Gastroesophageal sphincter (tissue), 4 donors: ENCODE measurements around the gene RAB11FIP3. TPM values are rescaled to one million over a fixed set of nuclear protein-coding genes. Genes with fewer than 3 reads are reported as not detected.
A peak's percentile ranks its signal among the peaks of the same experiment; 100 is the strongest.

Experiments used
- ATAC-seq: fragments of 150-250 bp; one replicate; pipeline ENCODE4 v1.9.1; 2016; ENCODE audit warnings: mild to moderate bottlenecking, moderate library complexity
- H3K27ac ChIP-seq, 4 donors: fragments of 200-600 bp; sonication (generic) in 3 of 4; 1 replicate in 3 of 4; 2 replicates in 1 of 4; pipeline ENCODE4 v1.5.1; 2016 to 2019
- H3K27me3 ChIP-seq: fragments of 200-600 bp; sonication (generic); one replicate; pipeline ENCODE4 v1.5.1; 2019
- H3K36me3 ChIP-seq, 2 donors: fragments of 200-600 bp; sonication (generic); one replicate each; pipeline ENCODE4 v1.5.1; 2019; ENCODE audit warnings: control low read depth in 1 of 2
- H3K4me1 ChIP-seq, 3 donors: fragments of 200-600 bp; sonication (generic); 1 replicate in 2 of 3; 2 replicates in 1 of 3; pipeline ENCODE4 v1.5.1; 2016 to 2019; ENCODE audit warnings: control low read depth in 2 of 3
- H3K4me3 ChIP-seq, 2 donors: fragments of 200-600 bp; sonication (generic); one replicate each; pipeline ENCODE4 v1.5.1; 2019; ENCODE audit warnings: mild to moderate bottlenecking in 1 of 2, moderate library complexity in 1 of 2
- H3K9me3 ChIP-seq, 3 donors: fragments of 200-600 bp; sonication (generic); one replicate each; pipeline ENCODE4 v1.5.1; 2017 to 2019; ENCODE audit warnings: control low read depth in 2 of 3
- CTCF ChIP-seq, 4 experiments: fragments of 200-600 bp in 2 of 4; fragments of 450-650 bp in 2 of 4; sonication (generic) in 1 of 4; IDR thresholded peaks; one replicate each; pipeline ENCODE4 v1.5.1; 2017 to 2019; ENCODE audit warnings: antibody characterized with exemption in 4 of 4, mild to moderate bottlenecking in 2 of 4, moderate library complexity in 2 of 4
- EP300 ChIP-seq: sonication (generic); formaldehyde crosslinking; IDR thresholded peaks from one replicate; pipeline ENCODE4 v1.6.1; 2017; ENCODE audit warnings: antibody characterized with exemption, mild to moderate bottlenecking
- POLR2A ChIP-seq, 2 donors: fragments of 450-650 bp; IDR thresholded peaks; one replicate each; pipeline ENCODE4 v1.6.1; 2017; ENCODE audit warnings: antibody characterized with exemption in 2 of 2, mild to moderate bottlenecking in 2 of 2, moderate library complexity in 1 of 2
- POLR2AphosphoS5 ChIP-seq: sonication (generic); formaldehyde crosslinking; IDR thresholded peaks from one replicate; pipeline ENCODE4 v1.6.1; 2017; ENCODE audit warnings: antibody characterized with exemption
- WGBS, 2 donors: methylation state at CpG; one replicate each; pipeline ENCODE4 v1.1.5; 2018; ENCODE audit warnings: low coverage in 1 of 2; 5-methylcytosine and 5-hydroxymethylcytosine counted together
- small RNA-seq, 4 donors: library from RNA; depleted of rRNA; stranded (forward); fragments of <200 nt; gene quantifications; one replicate each; pipeline ENCODE3, GENCODE V24; 2016
- total RNA-seq, 4 donors: library from RNA; depleted of rRNA; stranded (reverse); fragments of >200 nt; gene quantifications; one replicate each; pipeline ENCODE4 v1.1.0, GENCODE V29; 2016

Gene RAB11FIP3
- total RNA-seq, 4 donors from 2014 or later: 47.4 to 88.9 (median 58.6) TPM

GRCh38 chr16:569445-570254 is 144.2 kb downstream of the RAB11FIP3 start, which contains the start of gene PIGQ:
Gene PIGQ, plus strand, starts transcription at chr16:569968. Its CDS starts 4,107 bp downstream, at chr16:574075.
- Histone ChIP-seq H3K27me3 (peaks cover 7% of the 10 kb centered on the region), H3K27ac (peak within 1 kb of the TSS; percentile 9 to 88 (median 79)), H3K9me3 (no peaks in the 10 kb centered on the region), H3K4me1 (peaks cover 0 to 64% (median 38%) of the 10 kb centered on the region in 3 donors), H3K4me3 (peak within 1 kb of the TSS; percentile 75 to 97), H3K36me3 (peaks cover 0 to 27% of the 10 kb centered on the region in 2 donors)
- peak; percentile 83 for ATAC-seq
- no CpG with 5 or more reads among the region's 87 CpGs for WGBS, 2 donors
- peak; percentile 33 to 44 for TF ChIP-seq POLR2A (IDR thresholded peaks at IDR 0.05)
- no peak for TF ChIP-seq EP300
- TF ChIP-seq CTCF (IDR thresholded peaks at IDR 0.05): no peak
- no peak for TF ChIP-seq POLR2AphosphoS5

Small RNAs within 50 kb of the gene (small RNA-seq; reads per million reads assigned to genes)
- 0 to 1.1 (median 0.35) reads per million in 4 donors for gene MIR3176
- 0 to 0.86 (median 0.06) reads per million in 4 donors for gene MIR5587
- gene RF00019: 0 reads per million in 4 donors
- 0 reads per million in 4 donors for gene Z98883.1

Other genes with a start within 250 kb of the RAB11FIP3 start
- gene HBA1, start 249.0 kb upstream of the RAB11FIP3 start, total RNA-seq: 10 to 100 TPM in 3 of 4 donors, not detected in 1; 15.5 to 96.7 (median 53.1) TPM
- gene HBQ1, start 245.2 kb upstream of the RAB11FIP3 start, total RNA-seq: not detected
- gene LUC7L, start 196.2 kb upstream of the RAB11FIP3 start, total RNA-seq: 100 to 1,000 TPM in 1 of 4 donors, 10 to 100 TPM in 3; 34.7 to 112 (median 59.6) TPM
- gene FAM234A, start 190.8 kb upstream of the RAB11FIP3 start, total RNA-seq: 100 to 1,000 TPM in 2 of 4 donors, 10 to 100 TPM in 2; 54.5 to 123 (median 93.2) TPM
- 10 to 100 TPM in 2 of 4 donors, 1 to 10 TPM in 2; 3.0 to 11.5 (median 10.1) TPM for gene RGS11, start 149.7 kb upstream of the RAB11FIP3 start, total RNA-seq
- 1 to 10 TPM; 1.2 to 2.7 (median 1.8) TPM for gene ARHGDIG, start 145.1 kb upstream of the RAB11FIP3 start, total RNA-seq
- gene PDIA2, start 142.5 kb upstream of the RAB11FIP3 start, total RNA-seq: under 1 TPM in 2 of 4 donors, not detected in 2; 0.81 to 0.93 TPM
- gene AXIN1, start 72.9 kb upstream of the RAB11FIP3 start, total RNA-seq: 10 to 100 TPM; 26.0 to 58.8 (median 32.9) TPM
- 10 to 100 TPM; 47.7 to 93.5 (median 55.8) TPM for gene MRPL28, start 55.1 kb upstream of the RAB11FIP3 start, total RNA-seq
- gene PGAP6, start 43.7 kb upstream of the RAB11FIP3 start, total RNA-seq: 10 to 100 TPM; 19.9 to 47.6 (median 24.3) TPM
- 100 to 1,000 TPM in 3 of 4 donors, 10 to 100 TPM in 1; 61.1 to 169 (median 136) TPM for gene NME4, start 28.4 kb upstream of the RAB11FIP3 start, total RNA-seq
- gene DECR2, start 23.8 kb upstream of the RAB11FIP3 start, total RNA-seq: 10 to 100 TPM; 11.7 to 25.4 (median 19.9) TPM
- 10 to 100 TPM; 21.8 to 42.7 (median 29.2) TPM for gene CAPN15, start 102.1 kb downstream of the RAB11FIP3 start, total RNA-seq
- gene PRR35, start 134.7 kb downstream of the RAB11FIP3 start, total RNA-seq: not detected
- gene NHLRC4, start 141.4 kb downstream of the RAB11FIP3 start, total RNA-seq: 1 to 10 TPM in 2 of 4 donors, under 1 TPM in 2; 0.47 to 2.9 (median 0.87) TPM
- 10 to 100 TPM; 30.4 to 42.4 (median 36.8) TPM for gene PIGQ, start 144.3 kb downstream of the RAB11FIP3 start, total RNA-seq
- 10 to 100 TPM; 17.7 to 28.3 (median 22.1) TPM for gene RAB40C, start 164.4 kb downstream of the RAB11FIP3 start, total RNA-seq
- under 1 TPM in 3 of 4 donors, not detected in 1; 0.17 to 0.93 (median 0.35) TPM for gene WFIKKN1, start 205.3 kb downstream of the RAB11FIP3 start, total RNA-seq
- 100 to 1,000 TPM in 3 of 4 donors, 10 to 100 TPM in 1; 94.8 to 146 (median 112) TPM for gene METTL26, start 210.7 kb downstream of the RAB11FIP3 start, total RNA-seq
- 10 to 100 TPM; 25.4 to 70.0 (median 51.9) TPM for gene MCRIP2, start 216.2 kb downstream of the RAB11FIP3 start, total RNA-seq
- gene WDR90, start 223.7 kb downstream of the RAB11FIP3 start, total RNA-seq: 10 to 100 TPM in 3 of 4 donors, 1 to 10 TPM in 1; 8.5 to 21.2 (median 16.8) TPM
- 10 to 100 TPM; 50.2 to 64.0 (median 55.0) TPM for gene RHOT2, start 242.5 kb downstream of the RAB11FIP3 start, total RNA-seq